ENCODE results near the gene RBM12. TPM values are rescaled to one million over a fixed set of nuclear protein-coding genes. Genes with fewer than 3 reads are reported as not detected.

The RBM12 gene
- total RNA-seq, 6 experiments from 2014 or later: 61.5 to 85.3 (median 78.7) TPM

GRCh38 chr20:35617397-35618262, 47.1 kb downstream of the RBM12 start:
- Mint-ChIP-seq H3K9me3 (no peaks in the 10 kb centered on the region), H3K4me3 (peak overlapping the region; percentile 89), H3K27me3 (ENCODE audit: insufficient read depth) (peaks cover 13% of the 10 kb centered on the region), H3K27ac (peak overlapping the region; percentile 97), H3K36me3 (ENCODE audit: low read depth) (no peaks in the 10 kb centered on the region; the same call in 1 of the 2 replicates), H3K4me1 (ENCODE audit: low read depth) (peaks cover 28% of the 10 kb centered on the region)
- TF ChIP-seq CTCF (IDR thresholded peaks at IDR 0.05): peak; percentile 62
- peak; percentile 39 for DNase-seq

- Mint-ChIP-seq H3K9me3 (no peaks in the 10 kb centered on the region), H3K4me3 (peak overlapping the region; percentile 89), H3K27ac (peak overlapping the region; percentile 97), H3K36me3 (ENCODE audit: low read depth) (no peaks in the 10 kb centered on the region; the same call in 1 of the 2 replicates), H3K4me1 (ENCODE audit: low read depth) (peaks cover 28% of the 10 kb centered on the region), H3K27me3 (ENCODE audit: insufficient read depth) (peaks cover 13% of the 10 kb centered on the region)
- no peak for TF ChIP-seq CTCF (IDR thresholded peaks at IDR 0.05)
- peak; percentile 99 for DNase-seq
Observed at GRCh38 chr20:35616465-35617396, 48.0 kb downstream of the RBM12 start.

- TF ChIP-seq CTCF (IDR thresholded peaks at IDR 0.05): no peak
- DNase-seq: peak; percentile 38
- peak within 1 kb of the TSS; percentile 97 for H3K27ac Mint-ChIP-seq
- H3K4me1 Mint-ChIP-seq (ENCODE audit: low read depth): peaks cover 28% of the 10 kb centered on the region
- no peaks in the 10 kb centered on the region for H3K36me3 Mint-ChIP-seq (ENCODE audit: low read depth)
- H3K4me3 Mint-ChIP-seq: peak within 1 kb of the TSS; percentile 89
- no peaks in the 10 kb centered on the region for H3K9me3 Mint-ChIP-seq
- peaks cover 13% of the 10 kb centered on the region for H3K27me3 Mint-ChIP-seq (ENCODE audit: insufficient read depth)
Observed at GRCh38 chr20:35615667-35616464, 48.8 kb downstream of the RBM12 start, which contains the start of gene SPAG4. TSS of gene SPAG4 (plus strand) at chr20:35615829. CDS start at chr20:35616004, 175 bp downstream.

- H3K27me3 Mint-ChIP-seq (ENCODE audit: insufficient read depth): peaks cover under 1% of the 10 kb centered on the region; the same call in 1 of the 2 replicates
- H3K4me3 Mint-ChIP-seq: no peak overlapping the region
- no peak overlapping the region for H3K27ac Mint-ChIP-seq
- TF ChIP-seq CTCF (IDR thresholded peaks at IDR 0.05): no peak
- H3K36me3 Mint-ChIP-seq (ENCODE audit: low read depth): no peaks in the 10 kb centered on the region
- H3K9me3 Mint-ChIP-seq: no peaks in the 10 kb centered on the region
- no peak for DNase-seq
- peaks cover 10% of the 10 kb centered on the region; the same call in 1 of the 2 replicates for H3K4me1 Mint-ChIP-seq (ENCODE audit: low read depth)
Observed at GRCh38 chr20:35611482-35611881, 53.2 kb downstream of the RBM12 start.
